ENCODE results near the gene DNAJB6.

DNA sequence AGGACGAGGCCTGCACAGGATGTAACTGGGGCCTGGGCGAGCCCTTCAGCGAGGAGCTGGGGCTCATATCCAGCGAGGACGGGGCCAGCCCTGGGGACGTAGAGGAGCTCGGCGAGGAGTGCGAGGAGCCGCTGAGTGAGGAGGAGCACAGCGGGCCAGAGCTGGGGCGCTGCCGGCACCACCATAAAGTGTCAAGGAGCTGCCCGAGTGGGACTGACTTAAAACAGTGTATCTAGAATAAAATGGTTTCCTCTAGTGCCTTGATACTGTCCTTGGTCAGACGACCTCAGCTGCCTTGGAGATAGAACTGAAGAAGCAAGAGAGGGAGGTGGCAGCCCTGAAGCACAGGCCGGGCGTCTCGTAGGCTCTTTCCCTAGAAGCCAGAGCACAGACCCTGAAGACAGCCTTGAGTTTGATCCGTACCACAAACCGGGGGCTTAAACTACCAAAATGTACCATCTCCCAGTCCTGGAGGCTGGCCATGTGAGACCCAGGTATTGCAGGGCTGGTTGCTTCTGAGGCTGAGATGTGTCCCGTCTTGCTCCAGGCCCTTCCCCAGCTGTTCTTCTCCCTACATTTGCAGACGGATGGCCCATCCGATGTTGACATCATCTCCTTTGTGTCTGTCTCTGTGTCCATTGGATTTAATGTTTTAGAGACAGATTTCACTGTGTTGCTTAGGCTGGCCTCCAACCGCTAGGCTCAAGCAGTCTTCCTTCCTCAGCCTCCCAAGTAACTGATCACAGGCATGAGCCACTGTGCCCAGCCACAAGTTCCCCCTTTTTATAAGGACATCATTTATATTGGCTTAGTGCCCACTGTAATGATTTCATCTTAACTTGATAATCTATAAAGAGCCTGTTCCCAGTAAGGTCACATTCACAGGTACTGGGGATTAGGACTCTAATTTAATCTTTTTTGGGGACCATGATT, 35.8 kb downstream of the DNAJB6 start:
- no peak for TF ChIP-seq POLR2AphosphoS5 (IDR thresholded peaks at IDR 0.05; ENCODE audit: low read depth, low read length)
- no peak for TF ChIP-seq TAF1 (IDR thresholded peaks at IDR 0.05; ENCODE audit: borderline replicate concordance, insufficient read depth, low read length)
- TF ChIP-seq, protein P1, sequence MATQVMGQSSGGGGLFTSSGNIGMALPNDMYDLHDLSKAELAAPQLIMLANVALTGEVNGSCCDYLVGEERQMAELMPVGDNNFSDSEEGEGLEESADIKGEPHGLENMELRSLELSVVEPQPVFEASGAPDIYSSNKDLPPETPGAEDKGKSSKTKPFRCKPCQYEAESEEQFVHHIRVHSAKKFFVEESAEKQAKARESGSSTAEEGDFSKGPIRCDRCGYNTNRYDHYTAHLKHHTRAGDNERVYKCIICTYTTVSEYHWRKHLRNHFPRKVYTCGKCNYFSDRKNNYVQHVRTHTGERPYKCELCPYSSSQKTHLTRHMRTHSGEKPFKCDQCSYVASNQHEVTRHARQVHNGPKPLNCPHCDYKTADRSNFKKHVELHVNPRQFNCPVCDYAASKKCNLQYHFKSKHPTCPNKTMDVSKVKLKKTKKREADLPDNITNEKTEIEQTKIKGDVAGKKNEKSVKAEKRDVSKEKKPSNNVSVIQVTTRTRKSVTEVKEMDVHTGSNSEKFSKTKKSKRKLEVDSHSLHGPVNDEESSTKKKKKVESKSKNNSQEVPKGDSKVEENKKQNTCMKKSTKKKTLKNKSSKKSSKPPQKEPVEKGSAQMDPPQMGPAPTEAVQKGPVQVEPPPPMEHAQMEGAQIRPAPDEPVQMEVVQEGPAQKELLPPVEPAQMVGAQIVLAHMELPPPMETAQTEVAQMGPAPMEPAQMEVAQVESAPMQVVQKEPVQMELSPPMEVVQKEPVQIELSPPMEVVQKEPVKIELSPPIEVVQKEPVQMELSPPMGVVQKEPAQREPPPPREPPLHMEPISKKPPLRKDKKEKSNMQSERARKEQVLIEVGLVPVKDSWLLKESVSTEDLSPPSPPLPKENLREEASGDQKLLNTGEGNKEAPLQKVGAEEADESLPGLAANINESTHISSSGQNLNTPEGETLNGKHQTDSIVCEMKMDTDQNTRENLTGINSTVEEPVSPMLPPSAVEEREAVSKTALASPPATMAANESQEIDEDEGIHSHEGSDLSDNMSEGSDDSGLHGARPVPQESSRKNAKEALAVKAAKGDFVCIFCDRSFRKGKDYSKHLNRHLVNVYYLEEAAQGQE (IDR thresholded peaks at IDR 0.05; ENCODE audit: insufficient read depth in 1 of 2, low read depth in 2 of 2, low read length in 2 of 2): no peak
- no peak for TF ChIP-seq SIN3A (IDR thresholded peaks at IDR 0.05; ENCODE audit: borderline replicate concordance, insufficient read depth, low read length)
- no peak for TF ChIP-seq FOXP2 (optimal IDR thresholded peaks at IDR 0.05; ENCODE audit: borderline replicate concordance, extremely low read depth, extremely low read length, insufficient read depth)
